ENCODE results near the gene TNF.

TNF gene

DNA sequence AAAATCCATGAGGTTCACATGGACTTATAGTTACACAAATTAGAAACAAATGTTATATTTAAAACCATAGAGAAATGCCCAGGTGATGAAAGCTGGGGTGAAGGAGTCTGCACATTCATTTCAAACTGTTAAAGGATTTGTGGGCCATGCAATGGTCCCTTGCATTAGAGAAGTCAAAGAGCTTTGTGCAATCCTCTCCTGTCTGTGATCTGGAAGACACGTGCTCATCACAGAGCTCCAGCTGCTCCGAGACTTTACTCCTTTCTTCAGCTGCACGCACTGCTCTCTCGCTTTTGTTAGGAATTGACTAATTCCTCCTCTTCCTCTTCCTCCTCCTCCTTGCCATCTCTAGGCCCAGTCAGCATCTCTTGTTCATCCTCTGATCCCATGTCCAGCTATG is 35.6 kb downstream of the TNF start:
- ChIA-PET POLR2A (interaction anchor here (2.1 kb wide), 1 partner anchor 70 kb away, joined by 9 read pairs; the partner anchor contains the start of gene DDX39B), CTCF (interaction anchor here (0.7 to 1.8 kb wide), 3 partner anchors 13 to 898 kb away, joined by 3 to 5 read pairs (median 4); no protein-coding TSS in a partner anchor)
- TF ChIP-seq SP1 (IDR thresholded peaks at IDR 0.05) (no peak), TARDBP (IDR thresholded peaks at IDR 0.05) (no peak), CTBP1 (IDR thresholded peaks at IDR 0.05; ENCODE audit: borderline replicate concordance) (no peak), SUZ12 (IDR thresholded peaks at IDR 0.05) (no peak), FOXM1 (IDR thresholded peaks at IDR 0.05; ENCODE audit: borderline replicate concordance) (no peak)
- no peak for DNase-seq (ENCODE audit: extremely low spot score)

DNA sequence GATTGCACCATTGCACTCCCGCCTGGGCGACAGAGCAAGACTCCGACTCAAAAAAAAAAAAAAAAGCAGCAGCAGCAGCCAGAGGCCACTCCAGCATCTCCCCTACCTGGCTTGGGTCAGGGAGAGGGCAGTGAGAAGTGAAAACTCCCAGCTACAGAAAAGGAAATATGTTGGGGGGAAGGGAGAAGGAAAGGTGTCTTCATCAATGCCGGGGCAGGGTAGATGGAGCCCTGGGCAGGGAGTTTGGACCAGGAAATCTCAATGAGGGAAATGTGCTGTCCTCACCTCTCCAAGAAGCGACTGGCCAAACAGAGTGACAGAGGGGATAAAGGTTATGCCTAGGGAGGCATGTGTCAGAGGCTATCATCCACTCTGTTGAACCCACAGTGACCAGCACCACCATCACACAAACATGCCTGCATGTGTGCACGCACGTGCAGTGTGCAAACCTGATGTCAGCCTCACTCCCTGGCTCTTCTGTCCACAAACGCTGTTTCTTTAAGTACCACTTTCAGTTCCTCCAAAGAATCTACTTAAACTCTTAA is 38.8 kb downstream of the TNF start:
- POLR2A ChIA-PET = interaction anchor here (2.0 kb wide), 1 partner anchor 51 kb away, joined by 6 read pairs; the partner anchor contains the start of gene GPANK1
- no peak for DNase-seq (ENCODE audit: extremely low spot score)
- CTCF ChIA-PET = interaction anchor here (0.6 kb wide), 2 partner anchors 22 to 31 kb away, joined by 3 read pairs; no protein-coding TSS in a partner anchor
- no peak for TF ChIP-seq CTBP1 (IDR thresholded peaks at IDR 0.05; ENCODE audit: borderline replicate concordance)
- TF ChIP-seq FOXA1 (IDR thresholded peaks at IDR 0.05) = no peak
- TF ChIP-seq TARDBP (IDR thresholded peaks at IDR 0.05) = no peak
- TF ChIP-seq L3MBTL2 (conservative IDR thresholded peaks at IDR 0.05) = no peak

DNA sequence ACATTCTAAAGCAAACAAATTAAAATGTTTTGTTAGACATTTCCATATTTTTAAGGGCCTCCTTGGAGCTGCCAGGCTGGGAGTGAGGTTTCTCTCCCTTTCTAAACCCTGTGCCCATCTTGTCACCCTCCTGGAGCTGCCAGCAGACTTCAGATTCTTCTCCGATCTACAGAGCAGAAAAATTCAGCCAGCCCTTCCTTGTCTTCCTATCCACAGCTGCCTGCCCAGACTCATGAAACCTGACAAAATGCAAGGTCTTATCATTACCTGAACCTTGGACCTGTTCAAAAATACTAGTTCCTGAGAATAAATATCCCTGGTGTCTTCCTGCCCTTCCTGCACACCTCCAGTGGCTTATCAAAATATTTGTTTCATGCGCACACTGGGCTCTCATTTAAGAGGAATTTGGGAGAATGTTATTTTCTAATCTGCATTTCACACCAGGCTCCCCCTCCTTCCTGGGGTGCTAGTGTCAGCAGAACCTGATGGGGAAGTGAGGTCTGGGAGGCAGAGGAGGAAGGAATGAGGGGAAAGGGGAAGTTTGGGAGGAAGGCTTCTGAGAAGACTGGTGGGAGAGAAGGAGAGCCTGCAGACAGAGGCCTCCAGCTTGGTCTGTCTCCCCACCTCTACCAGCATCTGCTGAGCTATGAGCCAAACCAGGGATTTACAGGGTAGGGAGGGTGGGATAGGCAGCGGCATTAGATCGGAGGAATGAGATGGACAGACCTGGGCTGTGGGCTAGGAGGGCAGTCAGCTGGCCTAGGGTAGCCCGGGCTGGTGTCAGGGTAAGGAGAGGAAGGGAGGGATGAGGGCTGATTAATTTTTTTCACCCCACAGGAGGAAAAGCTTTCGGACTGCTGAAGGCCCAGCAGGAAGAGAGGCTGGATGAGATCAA is 39.6 kb downstream of the TNF start, which contains the start of gene AIF1:
Gene AIF1 (plus strand): TSS at position 551 of the 895 bp plus-strand sequence. CDS start 96 bp downstream, at position 647.
- no peak for DNase-seq (ENCODE audit: extremely low spot score)
- ChIA-PET POLR2A (interaction anchor here (1.0 to 2.0 kb wide), 2 partner anchors 38 to 50 kb away, joined by 3 to 6 read pairs; partner anchors contain the start of genes BAG6 and GPANK1), CTCF (no interaction called here)

DNA sequence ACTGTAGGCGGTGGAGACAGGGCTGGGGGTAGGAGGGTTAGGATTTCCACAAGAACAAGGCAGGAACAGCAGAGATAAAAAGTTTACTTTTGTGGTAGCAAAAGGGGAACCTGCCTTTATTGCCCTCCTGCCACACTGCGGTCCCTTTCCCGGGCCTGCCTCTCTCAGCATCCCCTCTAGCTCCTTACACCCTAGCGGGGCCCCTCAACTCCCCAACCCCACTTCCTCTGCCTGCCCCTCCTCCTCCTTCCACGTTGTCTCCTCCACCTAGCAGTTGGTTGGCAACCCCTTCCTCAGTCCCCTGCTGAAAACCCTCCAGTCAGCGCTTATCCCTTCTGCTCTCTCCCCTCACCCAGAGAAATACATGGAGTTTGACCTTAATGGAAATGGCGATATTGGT is 40.4 kb downstream of the TNF start:
- CTCF ChIA-PET = no interaction called here
- TF ChIP-seq SUZ12 (IDR thresholded peaks at IDR 0.05) (no peak), TARDBP (IDR thresholded peaks at IDR 0.05) (no peak), HDGF (IDR thresholded peaks at IDR 0.05; ENCODE audit: borderline replicate concordance) (no peak), FOXA1 (IDR thresholded peaks at IDR 0.05) (no peak), SP1 (IDR thresholded peaks at IDR 0.05) (no peak), ELF4 (IDR thresholded peaks at IDR 0.05) (no peak), FOXK2 (IDR thresholded peaks at IDR 0.05) (no peak), FOXM1 (IDR thresholded peaks at IDR 0.05; ENCODE audit: borderline replicate concordance) (no peak), NFRKB (IDR thresholded peaks at IDR 0.05) (no peak), ARNT (IDR thresholded peaks at IDR 0.05) (no peak), L3MBTL2 (conservative IDR thresholded peaks at IDR 0.05) (no peak)
- POLR2A ChIA-PET = interaction anchor here (1.0 to 2.0 kb wide), 3 partner anchors 37 to 49 kb away, joined by 3 to 6 read pairs (median 3); partner anchors contain the start of genes BAG6 and GPANK1
- no peak for DNase-seq (ENCODE audit: extremely low spot score)

More for the DNA sequence above, 39.6 kb downstream of the TNF start, which contains the start of gene AIF1:
- no peak for TF ChIP-seq NFRKB (IDR thresholded peaks at IDR 0.05)
- no peak for TF ChIP-seq SP1 (IDR thresholded peaks at IDR 0.05)
- TF ChIP-seq ARNT (IDR thresholded peaks at IDR 0.05) = no peak
- TF ChIP-seq FOXK2 (IDR thresholded peaks at IDR 0.05) = no peak
- no peak for TF ChIP-seq FOXA1 (IDR thresholded peaks at IDR 0.05)
- TF ChIP-seq ELF4 (IDR thresholded peaks at IDR 0.05) = no peak
- TF ChIP-seq, protein P1, sequence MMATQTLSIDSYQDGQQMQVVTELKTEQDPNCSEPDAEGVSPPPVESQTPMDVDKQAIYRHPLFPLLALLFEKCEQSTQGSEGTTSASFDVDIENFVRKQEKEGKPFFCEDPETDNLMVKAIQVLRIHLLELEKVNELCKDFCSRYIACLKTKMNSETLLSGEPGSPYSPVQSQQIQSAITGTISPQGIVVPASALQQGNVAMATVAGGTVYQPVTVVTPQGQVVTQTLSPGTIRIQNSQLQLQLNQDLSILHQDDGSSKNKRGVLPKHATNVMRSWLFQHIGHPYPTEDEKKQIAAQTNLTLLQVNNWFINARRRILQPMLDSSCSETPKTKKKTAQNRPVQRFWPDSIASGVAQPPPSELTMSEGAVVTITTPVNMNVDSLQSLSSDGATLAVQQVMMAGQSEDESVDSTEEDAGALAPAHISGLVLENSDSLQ (IDR thresholded peaks at IDR 0.05) = no peak
- no peak for TF ChIP-seq ZNF384 (IDR thresholded peaks at IDR 0.05)
- no peak for TF ChIP-seq TARDBP (IDR thresholded peaks at IDR 0.05)
- no peak for TF ChIP-seq LEF1 (IDR thresholded peaks at IDR 0.05; ENCODE audit: borderline replicate concordance)
- no peak for TF ChIP-seq HDGF (IDR thresholded peaks at IDR 0.05; ENCODE audit: borderline replicate concordance)
- no peak for TF ChIP-seq L3MBTL2 (conservative IDR thresholded peaks at IDR 0.05)
- TF ChIP-seq CTBP1 (IDR thresholded peaks at IDR 0.05; ENCODE audit: borderline replicate concordance) = no peak

DNA sequence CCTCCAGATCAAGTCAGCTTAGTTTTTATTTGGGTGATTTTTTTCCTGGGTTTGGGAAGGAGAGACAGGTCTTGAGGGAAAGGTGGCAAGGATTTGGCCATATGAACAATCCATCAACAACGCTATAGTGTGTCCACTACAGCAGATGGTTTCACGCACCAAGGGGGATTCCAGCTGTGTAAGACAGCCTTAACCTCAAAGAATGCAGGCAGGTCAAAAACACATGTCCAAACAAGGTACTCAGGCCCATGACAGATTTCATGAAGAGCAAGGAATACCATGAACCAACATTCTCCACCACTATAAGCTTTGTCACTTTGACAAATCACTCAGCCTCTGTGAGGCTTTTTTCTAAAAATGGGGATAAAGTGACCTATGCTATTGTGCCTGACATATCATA is 41.6 kb downstream of the TNF start:
- POLR2A ChIA-PET = interaction anchor here (1.2 kb wide), 1 partner anchor 48 kb away, joined by 3 read pairs; the partner anchor contains the start of gene GPANK1
- CTCF ChIA-PET = interaction anchor here (1.3 to 1.5 kb wide), 2 partner anchors 16 to 18 kb away, joined by 3 read pairs; no protein-coding TSS in a partner anchor

DNA sequence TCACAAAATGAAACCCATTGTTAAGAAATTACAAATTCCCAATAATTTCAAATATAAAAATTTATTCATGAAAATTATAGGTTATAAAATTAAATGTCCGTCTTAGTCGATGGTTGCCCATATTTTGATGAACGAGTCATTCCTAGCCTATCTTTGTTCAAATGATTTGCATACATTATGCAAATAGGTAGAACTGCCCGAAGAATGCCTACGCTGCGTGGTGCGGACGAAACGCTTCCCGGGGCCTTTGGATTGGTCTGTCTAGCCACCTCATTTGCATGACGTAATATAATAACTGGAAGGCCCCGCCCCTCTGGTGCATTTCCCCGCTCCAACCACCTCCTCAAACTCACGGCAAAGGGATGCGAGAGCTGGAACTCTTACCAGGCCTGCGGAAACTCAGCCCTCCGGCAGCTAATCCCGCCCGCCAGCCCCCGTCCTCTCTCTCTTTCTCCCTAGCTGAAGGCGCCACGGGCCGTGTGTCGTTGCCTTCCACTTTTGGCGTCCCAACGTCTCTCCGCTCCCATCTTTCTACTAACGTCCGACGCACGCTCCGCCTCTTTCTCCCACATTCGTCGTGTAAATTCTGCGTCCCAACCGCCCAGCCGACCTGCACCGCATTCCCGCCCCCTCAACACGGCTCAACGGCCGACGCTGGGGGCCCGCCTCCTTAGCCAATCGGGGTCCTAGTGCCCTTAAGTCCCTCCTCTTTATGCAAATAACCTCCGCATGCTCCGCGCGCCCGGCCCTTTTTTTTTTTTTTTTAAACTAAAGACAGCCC is 44.6 kb downstream of the TNF start:
- ChIA-PET POLR2A (interaction anchor here (1.0 to 3.3 kb wide), 3 partner anchors 33 to 79 kb away, joined by 5 to 24 read pairs (median 6); partner anchors contain the start of genes BAG6, C6orf47 and DDX39B), CTCF (no interaction called here)
- DNase-seq (ENCODE audit: extremely low spot score) = peak; percentile 98
- TF ChIP-seq FOXK2 (IDR thresholded peaks at IDR 0.05) = no peak
- TF ChIP-seq L3MBTL2 (conservative IDR thresholded peaks at IDR 0.05) = peak; percentile 99
- TF ChIP-seq CTBP1 (IDR thresholded peaks at IDR 0.05; ENCODE audit: borderline replicate concordance) = no peak
- TF ChIP-seq SP1 (IDR thresholded peaks at IDR 0.05) = no peak
- no peak for TF ChIP-seq FOXM1 (IDR thresholded peaks at IDR 0.05; ENCODE audit: borderline replicate concordance)
- no peak for TF ChIP-seq ELF4 (IDR thresholded peaks at IDR 0.05)
- peak; percentile 97 for TF ChIP-seq ZNF384 (IDR thresholded peaks at IDR 0.05)
- no peak for TF ChIP-seq LEF1 (IDR thresholded peaks at IDR 0.05; ENCODE audit: borderline replicate concordance)
- TF ChIP-seq TARDBP (IDR thresholded peaks at IDR 0.05) = no peak

More for the DNA sequence above, 41.6 kb downstream of the TNF start:
- TF ChIP-seq FOXA1 (IDR thresholded peaks at IDR 0.05) = no peak
- TF ChIP-seq SP1 (IDR thresholded peaks at IDR 0.05) = no peak
- DNase-seq (ENCODE audit: extremely low spot score) = no peak
